ENCODE measurements around the gene WNT5A.

WNT5A gene

DNA sequence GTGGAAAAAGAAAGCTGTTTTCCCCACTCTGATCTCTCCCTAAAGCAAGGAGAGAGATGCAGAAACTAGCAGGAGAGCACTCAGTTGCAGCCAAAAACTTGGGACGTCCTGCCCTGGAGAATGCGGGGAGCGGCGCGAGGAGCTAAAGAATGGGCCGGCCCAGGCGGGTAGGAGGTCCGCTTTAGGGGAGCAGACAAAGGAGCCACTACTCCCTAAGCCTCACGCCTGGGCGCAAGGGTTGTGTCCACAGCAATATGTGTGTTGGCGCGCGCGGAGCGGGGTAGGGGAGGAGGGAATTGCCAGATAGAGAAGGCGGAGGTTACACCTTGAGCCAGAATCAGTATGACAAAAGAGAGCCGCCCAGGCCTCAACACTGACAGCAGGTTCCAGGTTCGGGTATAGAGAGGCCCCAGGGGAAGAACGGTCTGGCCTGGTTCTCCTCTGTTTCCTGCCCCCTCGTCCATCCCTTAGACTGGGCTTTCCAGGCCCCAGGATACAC, 2.9 kb downstream of the WNT5A start:
- Histone ChIP-seq H3K14ac (ENCODE audit: low read length) (no peak overlapping the region), H3K23ac (ENCODE audit: low read depth, low read length, poor library complexity) (no peak overlapping the region), H2AFZ (ENCODE audit: low read length) (peak overlapping the region; percentile 72), H3K4me3 (ENCODE audit: low read length in 2 of 2) (peak overlapping the region; percentile 55 to 76), H3K27me3 (ENCODE audit: control insufficient read depth in 3 of 3, insufficient read depth in 3 of 3, low read depth in 1 of 3, low read length in 3 of 3) (peaks cover 0 to 67% (median 29%) of the 10 kb centered on the region in 3 experiments), H3K4me2 (ENCODE audit: insufficient read depth, low read length, poor library complexity, severe bottlenecking) (peak overlapping the region; percentile 37), H2BK5ac (ENCODE audit: low read length) (no peak overlapping the region), H3K79me1 (ENCODE audit: low read depth, low read length) (no peaks in the 10 kb centered on the region), H3K4ac (ENCODE audit: low read length) (no peak overlapping the region), H3K36me3 (replicated peaks in 1 of 2; ENCODE audit: control insufficient read depth in 2 of 2, insufficient read depth in 2 of 2, low read length in 2 of 2) (peaks cover 0 to 49% of the 10 kb centered on the region in 2 donors), H2BK12ac (ENCODE audit: low read length) (no peak overlapping the region), H3K9me3 (replicated peaks in 1 of 2; ENCODE audit: control insufficient read depth in 2 of 2, insufficient read depth in 1 of 2, low read depth in 1 of 2, low read length in 2 of 2) (peaks cover 0 to 12% of the 10 kb centered on the region in 2 donors), H3K18ac (ENCODE audit: low read length) (peak overlapping the region; percentile 40), H2AK5ac (ENCODE audit: low read depth, low read length) (no peak overlapping the region), H4K8ac (ENCODE audit: low read depth, low read length) (no peak overlapping the region), H2BK120ac (ENCODE audit: low read depth, low read length) (no peak overlapping the region), H3K9ac (ENCODE audit: low read depth, low read length, poor library complexity) (no peak overlapping the region), H3K4me1 (ENCODE audit: control insufficient read depth in 2 of 2, insufficient read depth in 1 of 2, low read depth in 1 of 2, low read length in 2 of 2) (peaks cover 9 to 32% of the 10 kb centered on the region in 2 donors), H3K27ac (replicated peaks; ENCODE audit: low read length) (no peak overlapping the region), H2BK15ac (ENCODE audit: low read length) (no peak overlapping the region), H4K91ac (ENCODE audit: low read depth, low read length, poor library complexity) (no peak overlapping the region)
- WGBS, 2 donors (ENCODE audit: extremely low coverage in 2 of 2, insufficient read length in 2 of 2, insufficient replicate concordance in 1 of 2) = no CpG with 5 or more reads among the region's 20 CpGs
- peak; percentile 15 for DNase-seq (ENCODE audit: low spot score)

DNA sequence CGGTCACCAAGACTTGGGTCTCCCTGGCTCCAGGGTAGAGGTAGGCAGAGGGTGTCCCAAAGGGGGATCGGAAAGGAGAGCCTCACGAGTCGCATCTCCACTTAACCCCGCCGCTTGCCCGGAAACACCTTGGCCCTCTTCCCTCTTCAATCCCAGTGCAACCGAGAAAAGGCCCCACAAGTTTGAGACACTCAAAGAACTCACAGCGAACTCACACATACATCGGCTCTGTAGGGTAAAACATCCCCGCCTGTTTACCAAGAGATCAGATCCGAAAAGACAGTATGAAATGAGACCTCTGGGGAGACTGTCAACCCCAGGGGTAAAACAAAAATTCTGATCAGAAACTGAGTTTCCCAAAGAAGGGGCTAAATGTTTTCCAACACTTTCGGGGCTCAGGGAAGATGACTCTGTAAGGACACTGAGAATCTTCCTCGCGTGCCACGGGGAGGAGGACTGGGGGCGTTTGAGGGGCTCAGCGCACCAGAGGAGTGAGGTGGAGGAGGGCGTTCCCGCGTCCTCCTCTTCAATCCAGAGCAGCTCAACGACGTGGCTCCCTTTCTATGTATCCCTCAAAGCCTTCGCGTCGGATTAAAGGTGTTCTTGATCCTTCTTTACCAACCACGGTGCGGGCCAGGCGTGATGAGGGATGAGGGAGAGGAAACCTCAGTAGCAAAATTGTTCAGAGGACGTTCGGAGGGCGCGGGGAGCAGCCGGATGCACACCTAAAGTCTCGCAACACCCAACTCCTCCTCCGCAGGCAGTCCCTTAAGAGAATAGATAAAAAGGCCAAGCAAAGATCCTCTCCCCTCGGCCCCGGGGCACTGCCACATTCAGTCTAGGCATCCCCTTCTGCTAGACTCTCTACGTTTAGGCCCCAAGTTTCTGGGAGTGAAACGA, 3.7 kb downstream of the WNT5A start:
- H3K36me3 ChIP-seq (replicated peaks in 1 of 2; ENCODE audit: control insufficient read depth in 2 of 2, insufficient read depth in 2 of 2, low read length in 2 of 2) = peaks cover 0 to 57% of the 10 kb centered on the region in 2 donors
- no peak overlapping the region for H3K27ac ChIP-seq (replicated peaks; ENCODE audit: low read length)
- no peak overlapping the region for H3K4ac ChIP-seq (ENCODE audit: low read length)
- H2BK5ac ChIP-seq (ENCODE audit: low read length) = no peak overlapping the region
- H3K4me1 ChIP-seq (ENCODE audit: control insufficient read depth in 2 of 2, insufficient read depth in 1 of 2, low read depth in 1 of 2, low read length in 2 of 2) = peaks cover 2 to 28% of the 10 kb centered on the region in 2 donors
- peaks cover 0 to 59% (median 27%) of the 10 kb centered on the region in 3 experiments for H3K27me3 ChIP-seq (ENCODE audit: control insufficient read depth in 3 of 3, insufficient read depth in 3 of 3, low read depth in 1 of 3, low read length in 3 of 3)
- H2BK120ac ChIP-seq (ENCODE audit: low read depth, low read length) = no peak overlapping the region
- peak overlapping the region; percentile 95 for H3K4me2 ChIP-seq (ENCODE audit: insufficient read depth, low read length, poor library complexity, severe bottlenecking)
- no peak overlapping the region for H2AFZ ChIP-seq (ENCODE audit: low read length)
- H3K9me3 ChIP-seq (replicated peaks in 1 of 2; ENCODE audit: control insufficient read depth in 2 of 2, insufficient read depth in 1 of 2, low read depth in 1 of 2, low read length in 2 of 2) = peaks cover 0 to 12% of the 10 kb centered on the region in 2 donors
- no peak overlapping the region for H2BK12ac ChIP-seq (ENCODE audit: low read length)
- H4K8ac ChIP-seq (ENCODE audit: low read depth, low read length) = no peak overlapping the region
- no peaks in the 10 kb centered on the region for H3K79me1 ChIP-seq (ENCODE audit: low read depth, low read length)
- peak; percentile 27 for DNase-seq (ENCODE audit: low spot score)
- no peak overlapping the region for H2BK15ac ChIP-seq (ENCODE audit: low read length)
- H3K23ac ChIP-seq (ENCODE audit: low read depth, low read length, poor library complexity) = peak overlapping the region; percentile 59
- H2AK5ac ChIP-seq (ENCODE audit: low read depth, low read length) = no peak overlapping the region
- peak overlapping the region; percentile 61 for H3K18ac ChIP-seq (ENCODE audit: low read length)
- no peak overlapping the region for H4K91ac ChIP-seq (ENCODE audit: low read depth, low read length, poor library complexity)
- no CpG with 5 or more reads among the region's 40 CpGs for WGBS, 2 donors (ENCODE audit: extremely low coverage in 2 of 2, insufficient read length in 2 of 2, insufficient replicate concordance in 1 of 2)
- peak overlapping the region; percentile 63 for H3K14ac ChIP-seq (ENCODE audit: low read length)
- H3K4me3 ChIP-seq (ENCODE audit: low read length in 2 of 2) = peak overlapping the region in 1 of 2 donors; percentile 78
- no peak overlapping the region for H3K9ac ChIP-seq (ENCODE audit: low read depth, low read length, poor library complexity)

DNA sequence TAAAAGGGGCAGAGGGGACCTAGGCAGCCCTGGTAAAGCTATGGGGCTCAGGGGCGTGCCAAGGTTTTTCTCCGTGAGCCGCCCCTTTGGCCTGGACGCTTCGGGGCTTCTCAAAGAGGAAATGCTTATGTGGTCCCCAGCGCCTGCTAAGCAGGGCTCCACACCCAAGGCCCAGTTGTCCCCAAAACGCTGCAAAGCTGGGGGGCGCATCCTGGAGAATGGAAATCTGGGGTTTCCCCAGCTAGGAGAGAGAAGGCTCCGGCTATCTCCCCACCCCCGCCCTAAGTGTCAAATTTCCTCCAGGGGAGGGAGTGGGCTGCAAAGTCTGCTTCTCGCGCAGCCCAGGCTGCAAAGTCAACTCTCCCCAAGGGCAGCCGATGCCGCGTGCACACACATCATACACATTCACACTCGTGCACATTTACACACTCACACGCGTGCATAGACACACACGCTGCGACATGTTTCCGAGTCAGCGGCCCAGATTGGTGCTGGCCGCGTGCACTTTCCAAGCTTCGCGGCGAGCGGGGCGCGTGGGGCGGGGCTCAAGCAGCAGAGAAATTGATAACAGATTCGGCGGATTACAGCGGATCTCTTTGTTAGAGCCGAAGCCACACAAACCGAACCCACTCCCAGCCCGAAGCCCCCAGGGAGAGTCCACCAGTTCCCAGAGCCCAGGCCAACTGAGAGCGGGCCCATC, 4.5 kb downstream of the WNT5A start:
- Histone ChIP-seq H3K18ac (ENCODE audit: low read length) (peak overlapping the region; percentile 61), H2AFZ (ENCODE audit: low read length) (no peak overlapping the region), H3K23ac (ENCODE audit: low read depth, low read length, poor library complexity) (peak overlapping the region; percentile 59), H4K91ac (ENCODE audit: low read depth, low read length, poor library complexity) (no peak overlapping the region), H3K27me3 (ENCODE audit: control insufficient read depth in 3 of 3, insufficient read depth in 3 of 3, low read depth in 1 of 3, low read length in 3 of 3) (peaks cover 0 to 57% (median 27%) of the 10 kb centered on the region in 3 experiments), H3K79me1 (ENCODE audit: low read depth, low read length) (no peaks in the 10 kb centered on the region), H2BK120ac (ENCODE audit: low read depth, low read length) (no peak overlapping the region), H2BK5ac (ENCODE audit: low read length) (no peak overlapping the region), H2BK15ac (ENCODE audit: low read length) (no peak overlapping the region), H3K4me2 (ENCODE audit: insufficient read depth, low read length, poor library complexity, severe bottlenecking) (peak overlapping the region; percentile 95), H3K9ac (ENCODE audit: low read depth, low read length, poor library complexity) (peak overlapping the region; percentile 87), H3K4me1 (ENCODE audit: control insufficient read depth in 2 of 2, insufficient read depth in 1 of 2, low read depth in 1 of 2, low read length in 2 of 2) (peaks cover 2 to 28% of the 10 kb centered on the region in 2 donors), H3K4me3 (ENCODE audit: low read length in 2 of 2) (peak overlapping the region in 1 of 2 donors; percentile 78), H3K14ac (ENCODE audit: low read length) (peak overlapping the region; percentile 63), H3K9me3 (replicated peaks in 1 of 2; ENCODE audit: control insufficient read depth in 2 of 2, insufficient read depth in 1 of 2, low read depth in 1 of 2, low read length in 2 of 2) (peaks cover 0 to 12% of the 10 kb centered on the region in 2 donors), H2AK5ac (ENCODE audit: low read depth, low read length) (no peak overlapping the region), H2BK12ac (ENCODE audit: low read length) (no peak overlapping the region), H3K27ac (replicated peaks; ENCODE audit: low read length) (no peak overlapping the region), H3K4ac (ENCODE audit: low read length) (no peak overlapping the region), H4K8ac (ENCODE audit: low read depth, low read length) (no peak overlapping the region), H3K36me3 (replicated peaks in 1 of 2; ENCODE audit: control insufficient read depth in 2 of 2, insufficient read depth in 2 of 2, low read length in 2 of 2) (peaks cover 0 to 65% of the 10 kb centered on the region in 2 donors)
- WGBS, 2 donors (ENCODE audit: extremely low coverage in 2 of 2, insufficient read length in 2 of 2, insufficient replicate concordance in 1 of 2) = no CpG with 5 or more reads among the region's 38 CpGs
- DNase-seq (ENCODE audit: low spot score) = peak; percentile 37

Data from neuronal stem cell (in vitro differentiated cells).